BE2C (cell line): ENCODE measurements around the gene PEX5L.

ENCODE experiments used
- DNase-seq: peaks from one replicate; pipeline ENCODE4 v3.0.0-alpha.2; 2020
- H3K27me3 ChIP-seq: fragments of 250-450 bp; sonication (Bioruptor Pico); 2 replicates; pipeline ENCODE4 v1.5.1; 2020; ENCODE audit warnings: mild to moderate bottlenecking
- H3K36me3 ChIP-seq: fragments of 250-450 bp; sonication (Bioruptor Pico); 2 replicates; pipeline ENCODE4 v1.5.1; 2020; ENCODE audit warnings: mild to moderate bottlenecking
- H3K4me1 ChIP-seq: fragments of 250-450 bp; sonication (Bioruptor Pico); 2 replicates; pipeline ENCODE4 v1.5.1; 2020
- H3K4me3 ChIP-seq: 2 replicates; pipeline ENCODE4 v1.5.1; 2011; ENCODE audit warnings: low read depth, low read length
- H3K9me3 ChIP-seq: fragments of 250-450 bp; sonication (Bioruptor Pico); 2 replicates; pipeline ENCODE4 v1.5.1; 2020
- TF ChIP-seq, protein P1 (sequence below): IDR thresholded peaks from 2 replicates; pipeline ENCODE4 v1.5.1; 2012; ENCODE audit warnings: mild to moderate bottlenecking, low read depth, low read length

Gene PEX5L

DNA sequence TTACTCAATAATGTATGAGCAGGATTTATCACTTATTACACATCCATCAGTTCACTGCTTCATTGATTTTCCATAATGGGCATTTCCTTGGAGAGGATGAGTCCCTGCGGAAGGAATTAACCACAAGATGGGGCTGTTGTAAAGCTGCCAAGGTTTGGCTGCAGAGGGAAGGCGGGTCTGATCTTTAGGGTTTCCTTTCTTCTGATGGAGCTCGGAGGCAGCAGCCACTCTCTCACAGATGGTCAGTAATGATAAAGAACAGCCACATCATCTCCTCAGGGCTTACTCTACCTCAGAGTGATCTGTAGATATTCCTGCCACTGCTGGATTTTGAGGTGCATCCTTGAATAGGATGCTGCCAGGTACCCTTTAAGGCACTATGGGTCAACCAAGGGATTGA is 268.7 kb downstream of the PEX5L start:
- H3K4me1 ChIP-seq = peaks cover 2% of the 10 kb centered on the region
- TF ChIP-seq, protein P1, sequence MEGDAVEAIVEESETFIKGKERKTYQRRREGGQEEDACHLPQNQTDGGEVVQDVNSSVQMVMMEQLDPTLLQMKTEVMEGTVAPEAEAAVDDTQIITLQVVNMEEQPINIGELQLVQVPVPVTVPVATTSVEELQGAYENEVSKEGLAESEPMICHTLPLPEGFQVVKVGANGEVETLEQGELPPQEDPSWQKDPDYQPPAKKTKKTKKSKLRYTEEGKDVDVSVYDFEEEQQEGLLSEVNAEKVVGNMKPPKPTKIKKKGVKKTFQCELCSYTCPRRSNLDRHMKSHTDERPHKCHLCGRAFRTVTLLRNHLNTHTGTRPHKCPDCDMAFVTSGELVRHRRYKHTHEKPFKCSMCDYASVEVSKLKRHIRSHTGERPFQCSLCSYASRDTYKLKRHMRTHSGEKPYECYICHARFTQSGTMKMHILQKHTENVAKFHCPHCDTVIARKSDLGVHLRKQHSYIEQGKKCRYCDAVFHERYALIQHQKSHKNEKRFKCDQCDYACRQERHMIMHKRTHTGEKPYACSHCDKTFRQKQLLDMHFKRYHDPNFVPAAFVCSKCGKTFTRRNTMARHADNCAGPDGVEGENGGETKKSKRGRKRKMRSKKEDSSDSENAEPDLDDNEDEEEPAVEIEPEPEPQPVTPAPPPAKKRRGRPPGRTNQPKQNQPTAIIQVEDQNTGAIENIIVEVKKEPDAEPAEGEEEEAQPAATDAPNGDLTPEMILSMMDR = peak; percentile 92
- DNase-seq = peak; percentile 61
- H3K36me3 ChIP-seq = peaks cover 11% of the 10 kb centered on the region
- no peak overlapping the region for H3K4me3 ChIP-seq
- no peaks in the 10 kb centered on the region for H3K9me3 ChIP-seq
- H3K27me3 ChIP-seq = no peaks in the 10 kb centered on the region

DNA sequence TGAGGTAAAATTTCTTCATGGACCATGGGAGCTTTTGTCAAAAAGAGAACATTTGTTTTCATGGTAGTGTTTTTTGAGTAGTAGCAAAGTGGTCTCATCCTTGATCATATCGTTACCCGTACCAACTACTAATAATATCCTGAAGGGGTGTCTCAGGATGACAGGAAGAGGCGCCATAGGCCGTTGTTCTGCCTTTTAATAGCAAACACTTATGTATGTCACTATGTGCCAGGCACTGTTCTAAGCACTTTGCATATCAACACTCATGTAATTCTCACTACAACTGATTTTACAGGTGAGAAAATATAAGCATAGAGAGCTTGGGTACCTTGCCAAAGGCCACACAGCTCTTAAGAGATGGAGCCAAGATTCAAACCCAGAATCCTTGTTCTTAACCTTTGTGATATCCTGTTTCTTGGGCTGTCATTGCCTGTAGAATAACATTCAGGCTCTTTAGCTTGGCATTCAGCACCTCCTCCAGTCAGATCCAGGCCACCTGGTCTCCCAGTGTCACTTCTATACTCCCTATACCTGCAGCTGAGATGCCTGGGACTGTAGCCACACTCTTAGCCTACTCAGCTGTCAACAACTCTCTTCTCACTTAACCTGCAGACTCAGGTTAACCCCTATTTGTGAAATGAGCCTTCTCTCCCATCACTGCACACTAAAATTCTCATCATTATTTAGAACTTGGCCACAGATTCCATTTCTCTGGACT is 270.2 kb downstream of the PEX5L start:
- H3K4me3 ChIP-seq = no peak overlapping the region
- no peaks in the 10 kb centered on the region for H3K9me3 ChIP-seq
- no peaks in the 10 kb centered on the region for H3K27me3 ChIP-seq
- H3K36me3 ChIP-seq = peaks cover 16% of the 10 kb centered on the region
- peaks cover 2% of the 10 kb centered on the region for H3K4me1 ChIP-seq
- TF ChIP-seq, protein P1 = no peak
- DNase-seq = no peak

DNA sequence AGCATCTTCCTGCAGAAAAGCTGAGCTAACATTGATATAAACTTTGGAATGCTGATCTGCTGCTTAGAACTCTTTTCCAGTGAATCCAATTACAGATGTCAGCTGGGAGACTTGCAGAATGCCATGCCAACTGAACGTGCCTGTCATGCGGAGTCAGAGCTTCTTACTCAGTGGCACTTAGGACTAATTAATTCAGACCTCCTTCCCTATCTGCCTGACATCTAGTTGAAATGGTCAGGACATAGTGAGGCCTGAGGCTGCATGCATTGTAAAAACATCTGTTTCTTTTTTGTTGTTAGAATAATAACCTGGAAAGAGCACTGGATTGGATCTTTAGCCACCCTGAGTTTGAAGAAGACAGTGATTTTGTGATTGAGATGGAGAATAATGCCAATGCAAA is 271.3 kb downstream of the PEX5L start:
- TF ChIP-seq, protein P1 = no peak
- peak; percentile 48 for DNase-seq
- Histone ChIP-seq H3K27me3 (no peaks in the 10 kb centered on the region), H3K4me1 (peaks cover 2% of the 10 kb centered on the region), H3K9me3 (no peaks in the 10 kb centered on the region), H3K36me3 (peaks cover 16% of the 10 kb centered on the region), H3K4me3 (no peak overlapping the region)

- peak; percentile 16 for DNase-seq
- Histone ChIP-seq H3K36me3 (peaks cover 8% of the 10 kb centered on the region), H3K4me3 (no peak overlapping the region)
Measured at GRCh38 chr3:179760944-179761343, 275.8 kb downstream of the PEX5L start.

GRCh38 chr3:179750720-179751328 is 285.9 kb downstream of the PEX5L start:
- Histone ChIP-seq H3K27me3 (no peaks in the 10 kb centered on the region), H3K9me3 (no peaks in the 10 kb centered on the region), H3K36me3 (peaks cover 5% of the 10 kb centered on the region; the same call in 1 of the 2 replicates), H3K4me1 (no peaks in the 10 kb centered on the region), H3K4me3 (no peak overlapping the region)
- DNase-seq = peak; percentile 18
- TF ChIP-seq, protein P1 = peak; percentile 79

More at GRCh38 chr3:179760944-179761343, 275.8 kb downstream of the PEX5L start:
- TF ChIP-seq, protein P1 = no peak
- no peaks in the 10 kb centered on the region for H3K27me3 ChIP-seq
- no peaks in the 10 kb centered on the region; the same call in 1 of the 2 replicates for H3K4me1 ChIP-seq
- H3K9me3 ChIP-seq = no peaks in the 10 kb centered on the region

GRCh38 chr3:179745716-179746115 is 291.0 kb downstream of the PEX5L start:
- no peaks in the 10 kb centered on the region for H3K27me3 ChIP-seq
- TF ChIP-seq, protein P1 = no peak
- no peak for DNase-seq
- H3K36me3 ChIP-seq = peaks cover 10% of the 10 kb centered on the region
- no peaks in the 10 kb centered on the region; the same call in 1 of the 2 replicates for H3K9me3 ChIP-seq
- no peak overlapping the region for H3K4me3 ChIP-seq
- no peaks in the 10 kb centered on the region for H3K4me1 ChIP-seq
